Esophagus squamous epithelium (tissue), 4 donors: ENCODE data around the gene CNBD2.

Source experiments
- CTCF ChIP-seq, 6 experiments: fragments of 450-650 bp in 4 of 6; fragments of 200-600 bp in 2 of 6; sonication (generic) in 2 of 6; IDR thresholded peaks; one replicate each; pipeline ENCODE4 v1.5.1; 2016 to 2019; ENCODE audit warnings: antibody characterized with exemption in 6 of 6, mild to moderate bottlenecking in 4 of 6, moderate library complexity in 4 of 6
- POLR2A ChIP-seq, 4 donors: fragments of 450-650 bp; IDR thresholded peaks; one replicate each; pipeline ENCODE4 v1.6.1; 2017; ENCODE audit warnings: antibody characterized with exemption in 4 of 4, mild to moderate bottlenecking in 4 of 4, moderate library complexity in 3 of 4

DNA sequence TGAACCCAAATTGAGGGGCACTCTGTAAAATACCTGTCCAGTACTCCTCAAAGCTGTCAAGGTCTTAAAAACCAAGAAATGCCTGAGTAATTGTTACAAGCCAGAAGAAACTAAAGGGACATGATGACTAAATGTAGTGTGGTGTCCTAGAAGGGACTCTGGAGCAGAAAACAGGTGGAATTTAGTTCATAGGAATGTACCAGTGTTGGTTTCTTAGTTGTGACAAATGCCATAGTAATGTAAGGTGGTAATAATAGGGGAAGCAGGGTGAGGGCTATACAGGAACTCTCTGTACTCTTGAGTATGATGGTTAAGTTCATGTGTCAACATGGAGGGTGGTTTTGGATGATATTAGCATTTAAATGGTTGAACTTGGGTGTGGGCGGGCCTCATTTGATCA is 92.3 kb downstream of the CNBD2 start:
- TF ChIP-seq CTCF (IDR thresholded peaks at IDR 0.05) = no peak
- TF ChIP-seq POLR2A (IDR thresholded peaks at IDR 0.05) = no peak
